GM23338 (cell line): ENCODE data around the gene EPS8L2.

ENCODE experiments used
- CREB1 ChIP-seq: fragments of 250-450 bp; sonication (Bioruptor Pico); IDR thresholded peaks from 2 replicates; pipeline ENCODE4 v1.5.0; 2020; ENCODE audit warnings: low read depth, mild to moderate bottlenecking, moderate library complexity
- CTCF ChIP-seq, 2 experiments: fragments of 200-600 bp in 1 of 2; sonication (generic) in 1 of 2; conservative IDR thresholded peaks; 2 replicates each; pipeline versions ENCODE4 v1.5.1 to v1.6.1; 2016 to 2017; ENCODE audit warnings: antibody characterized with exemption in 2 of 2, low read depth in 2 of 2, mild to moderate bottlenecking in 2 of 2, moderate library complexity in 1 of 2
- ETS1 ChIP-seq: IDR thresholded peaks from 2 replicates; pipeline ENCODE4 v1.6.1; 2016; ENCODE audit warnings: antibody characterized with exemption
- EZH2 ChIP-seq: fragments of 200-600 bp; sonication (generic); IDR thresholded peaks from one replicate; pipeline ENCODE4 v1.8.0; 2017; ENCODE audit warnings: antibody characterized with exemption, mild to moderate bottlenecking, low read depth; ENCODE audit not compliant: unreplicated experiment
- EZH2phosphoT487 ChIP-seq: fragments of 200-600 bp; sonication (generic); IDR thresholded peaks from one replicate; pipeline ENCODE4 v1.8.1; 2018; ENCODE audit warnings: antibody characterized with exemption; ENCODE audit not compliant: unreplicated experiment
- POLR2AphosphoS5 ChIP-seq: IDR thresholded peaks from 2 replicates; pipeline ENCODE4 v1.6.1; 2016; ENCODE audit warnings: antibody characterized with exemption, low read depth
- REST ChIP-seq: IDR thresholded peaks from one replicate; pipeline ENCODE4 v1.6.1; 2018; ENCODE audit warnings: antibody characterized with exemption; ENCODE audit not compliant: unreplicated experiment
- STAT1 ChIP-seq: IDR thresholded peaks from one replicate; pipeline ENCODE4 v1.6.1; 2016; ENCODE audit warnings: antibody characterized with exemption; ENCODE audit not compliant: unreplicated experiment
- ZNF114 ChIP-seq: fragments of 250-450 bp; sonication (Bioruptor Pico); IDR thresholded peaks from 2 replicates; pipeline ENCODE4 v1.5.0; 2020; ENCODE audit warnings: mild to moderate bottlenecking, moderate library complexity
- ZNF331 ChIP-seq: fragments of 250-450 bp; sonication (Bioruptor Pico); IDR thresholded peaks from 2 replicates; pipeline ENCODE4 v1.5.0; 2020; ENCODE audit warnings: low read depth, mild to moderate bottlenecking, moderate library complexity

- no peak for TF ChIP-seq REST
- TF ChIP-seq ETS1: no peak
- no peak for TF ChIP-seq CTCF (conservative IDR thresholded peaks at IDR 0.05; ENCODE audit: low read depth in 2 of 2)
- TF ChIP-seq ZNF114 (CRISPR knock-in tag): no peak
- no peak for TF ChIP-seq STAT1
- no peak for TF ChIP-seq EZH2
- TF ChIP-seq EZH2phosphoT487: no peak
- TF ChIP-seq POLR2AphosphoS5: no peak
- TF ChIP-seq ZNF331: no peak
- TF ChIP-seq CREB1: no peak
These were observed 7.4 kb upstream of the EPS8L2 start for GRCh38 chr11:698493-699115.
